Measurements from ENCODE around the gene ACIN1.

Gene ACIN1

DNA sequence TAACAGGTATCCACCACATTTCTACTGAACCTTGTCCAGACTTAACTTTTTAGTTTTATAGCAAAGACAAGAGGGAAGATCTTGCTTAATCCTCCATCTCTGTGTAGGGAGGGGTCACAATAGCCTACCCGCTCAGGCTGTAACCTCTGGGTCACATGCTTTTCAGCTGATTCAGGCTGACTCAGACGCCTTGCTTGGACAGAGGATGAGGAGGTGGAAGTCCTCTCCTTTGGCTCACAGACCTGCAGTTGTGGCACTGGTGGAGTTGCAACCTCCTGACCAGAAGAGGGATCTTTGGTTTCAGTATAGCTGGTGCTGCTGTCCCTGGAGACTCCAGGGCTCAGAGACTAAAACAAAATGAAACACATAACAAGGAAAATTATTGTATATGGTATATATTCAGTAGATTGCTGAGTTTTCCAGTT, 16.2 kb downstream of the ACIN1 start:
- no peak overlapping the region for H4K91ac ChIP-seq (ENCODE audit: low read length)
- peak overlapping the region; percentile 87 for H3K9ac ChIP-seq (ENCODE audit: low read length)
- peaks cover 27 to 95% of the 10 kb centered on the region in 2 experiments for H3K36me3 ChIP-seq (ENCODE audit: control insufficient read depth in 1 of 2, insufficient read depth in 2 of 2, low read depth in 1 of 2, low read length in 2 of 2)
- H3K4ac ChIP-seq (ENCODE audit: low read depth in 1 of 2, low read length in 2 of 2), result no peak overlapping the region
- no peak overlapping the region for H2AFZ ChIP-seq (ENCODE audit: low read depth, low read length)
- no peaks in the 10 kb centered on the region for H3K27me3 ChIP-seq (ENCODE audit: control insufficient read depth in 1 of 2, insufficient read depth in 1 of 2, low read length in 2 of 2)
- H3K18ac ChIP-seq (ENCODE audit: low read depth in 1 of 2, low read length in 2 of 2), result no peak overlapping the region
- H3K4me3 ChIP-seq (ENCODE audit: insufficient read depth in 1 of 2, low read depth in 1 of 2, low read length in 2 of 2), result peak overlapping the region in 1 of 2 experiments; percentile 48
- no peak overlapping the region for H3K14ac ChIP-seq (ENCODE audit: low read length in 2 of 2)
- DNase-seq, result peak; percentile 97
- no peak overlapping the region for H4K8ac ChIP-seq (ENCODE audit: low read length)
- WGBS, result 1% methylated on average over 2 of the region's 2 CpGs
- no peaks in the 10 kb centered on the region for H3K9me3 ChIP-seq (ENCODE audit: control insufficient read depth, low read length)
- H2BK15ac ChIP-seq (ENCODE audit: low read depth, poor library complexity, severe bottlenecking), result no peak overlapping the region
- no peak overlapping the region for H2BK120ac ChIP-seq (ENCODE audit: low read depth, low read length)
- H3K4me2 ChIP-seq (ENCODE audit: low read length, poor library complexity, severe bottlenecking), result no peak overlapping the region
- peak overlapping the region; percentile 79 for H2BK5ac ChIP-seq (ENCODE audit: low read depth, low read length, poor library complexity, severe bottlenecking)
- no peak overlapping the region for H2BK12ac ChIP-seq (ENCODE audit: low read length in 2 of 2)
- H2AK5ac ChIP-seq (ENCODE audit: low read length, severe bottlenecking), result no peak overlapping the region
- peaks cover 9% of the 10 kb centered on the region for H3K4me1 ChIP-seq (ENCODE audit: control insufficient read depth, insufficient read depth, low read depth, low read length)
- peaks cover 13% of the 10 kb centered on the region for H3K79me1 ChIP-seq (replicated peaks; ENCODE audit: low read length, poor library complexity, severe bottlenecking)
- H3K23ac ChIP-seq (ENCODE audit: low read length in 2 of 2), result no peak overlapping the region
- peak overlapping the region; percentile 83 for H3K27ac ChIP-seq (ENCODE audit: low read length, poor library complexity, severe bottlenecking)

DNA sequence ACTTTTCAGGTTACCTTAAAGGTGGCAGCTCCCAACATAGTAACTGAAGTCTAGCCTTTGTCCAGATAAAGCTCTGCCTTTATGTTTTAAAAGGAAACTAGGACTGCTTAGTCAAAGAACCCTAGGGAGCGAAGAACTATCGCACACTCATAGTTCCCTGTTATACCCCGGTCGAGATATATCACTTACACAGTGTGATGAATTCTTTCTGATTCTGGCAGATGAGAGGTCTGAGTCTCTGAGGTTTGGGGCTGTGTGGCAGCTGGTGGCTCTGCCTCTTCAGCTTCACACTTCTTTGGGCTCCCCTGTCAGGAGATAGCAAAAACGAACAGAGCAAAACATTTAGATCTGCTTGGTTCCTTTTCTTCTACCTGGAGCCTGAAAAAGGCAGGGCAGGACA, 17.0 kb downstream of the ACIN1 start:
- DNase-seq, result no peak
- Histone ChIP-seq H4K91ac (ENCODE audit: low read length) (no peak overlapping the region), H2AFZ (ENCODE audit: low read depth, low read length) (no peak overlapping the region), H2BK5ac (ENCODE audit: low read depth, low read length, poor library complexity, severe bottlenecking) (no peak overlapping the region), H3K14ac (ENCODE audit: low read length in 2 of 2) (peak overlapping the region in 1 of 2 experiments; percentile 11), H2BK12ac (ENCODE audit: low read length in 2 of 2) (peak overlapping the region in 1 of 2 experiments; percentile 21), H3K4me3 (ENCODE audit: insufficient read depth in 1 of 2, low read depth in 1 of 2, low read length in 2 of 2) (peak overlapping the region in 1 of 2 experiments; percentile 48), H3K27ac (ENCODE audit: low read length, poor library complexity, severe bottlenecking) (peak overlapping the region; percentile 83), H4K8ac (ENCODE audit: low read length) (no peak overlapping the region), H3K27me3 (ENCODE audit: control insufficient read depth in 1 of 2, insufficient read depth in 1 of 2, low read length in 2 of 2) (no peaks in the 10 kb centered on the region), H3K9ac (ENCODE audit: low read length) (peak overlapping the region; percentile 87), H3K18ac (ENCODE audit: low read depth in 1 of 2, low read length in 2 of 2) (peak overlapping the region; percentile 10 to 40), H3K4me1 (ENCODE audit: control insufficient read depth, insufficient read depth, low read depth, low read length) (peaks cover 9% of the 10 kb centered on the region), H3K23ac (ENCODE audit: low read length in 2 of 2) (no peak overlapping the region), H2BK120ac (ENCODE audit: low read depth, low read length) (no peak overlapping the region), H3K9me3 (ENCODE audit: control insufficient read depth, low read length) (no peaks in the 10 kb centered on the region), H3K79me1 (replicated peaks; ENCODE audit: low read length, poor library complexity, severe bottlenecking) (peaks cover 14% of the 10 kb centered on the region), H3K4me2 (ENCODE audit: low read length, poor library complexity, severe bottlenecking) (no peak overlapping the region), H2AK5ac (ENCODE audit: low read length, severe bottlenecking) (peak overlapping the region; percentile 3), H3K36me3 (ENCODE audit: control insufficient read depth in 1 of 2, insufficient read depth in 2 of 2, low read depth in 1 of 2, low read length in 2 of 2) (peaks cover 32 to 94% of the 10 kb centered on the region in 2 experiments), H2BK15ac (ENCODE audit: low read depth, poor library complexity, severe bottlenecking) (no peak overlapping the region), H3K4ac (ENCODE audit: low read depth in 1 of 2, low read length in 2 of 2) (peak overlapping the region in 1 of 2 experiments; percentile 76)
- WGBS, result 80% methylated on average over 3 of the region's 5 CpGs

DNA sequence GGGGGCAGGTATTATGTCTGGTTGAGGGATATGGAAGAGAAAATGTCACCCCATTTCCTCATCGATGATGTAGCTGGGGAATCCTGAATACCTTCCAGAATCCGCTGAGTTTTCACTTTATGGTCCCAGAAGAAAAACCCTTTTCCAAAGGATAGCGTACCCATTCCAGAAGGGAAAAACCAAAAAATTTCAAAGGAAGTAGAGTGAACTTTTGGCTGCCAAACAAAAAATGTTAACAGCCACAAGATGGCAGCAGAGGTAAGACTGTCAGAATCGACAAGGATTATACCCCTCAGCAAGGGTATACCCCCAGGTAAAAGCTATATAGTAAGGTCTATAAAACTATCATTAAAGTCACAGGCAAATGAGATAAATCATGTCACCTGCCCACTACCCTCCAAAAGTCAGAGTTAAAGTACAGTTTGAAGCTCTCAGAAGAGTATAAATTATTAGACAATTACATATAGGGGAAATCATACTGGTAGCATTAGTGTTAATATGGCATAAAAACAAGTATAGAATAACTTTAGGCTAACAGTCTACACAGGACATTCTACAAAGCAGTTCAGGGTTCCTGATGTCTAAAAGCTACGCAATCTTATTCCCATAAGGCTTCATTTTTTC, 18.0 kb downstream of the ACIN1 start:
- no peak overlapping the region for H3K18ac ChIP-seq (ENCODE audit: low read depth in 1 of 2, low read length in 2 of 2)
- no peak overlapping the region for H4K8ac ChIP-seq (ENCODE audit: low read length)
- no peak overlapping the region for H2BK15ac ChIP-seq (ENCODE audit: low read depth, poor library complexity, severe bottlenecking)
- H3K4me3 ChIP-seq (ENCODE audit: insufficient read depth in 1 of 2, low read depth in 1 of 2, low read length in 2 of 2), result no peak overlapping the region
- no peak overlapping the region for H2AFZ ChIP-seq (ENCODE audit: low read depth, low read length)
- WGBS, result 94% methylated on average over 4 of the region's 5 CpGs
- H3K4me1 ChIP-seq (ENCODE audit: control insufficient read depth, insufficient read depth, low read depth, low read length), result peaks cover 10% of the 10 kb centered on the region
- no peak overlapping the region for H3K4ac ChIP-seq (ENCODE audit: low read depth in 1 of 2, low read length in 2 of 2)
- no peak overlapping the region for H3K14ac ChIP-seq (ENCODE audit: low read length in 2 of 2)
- H3K79me1 ChIP-seq (replicated peaks; ENCODE audit: low read length, poor library complexity, severe bottlenecking), result peaks cover 12% of the 10 kb centered on the region
- no peak overlapping the region for H3K27ac ChIP-seq (ENCODE audit: low read length, poor library complexity, severe bottlenecking)
- no peak overlapping the region for H2BK5ac ChIP-seq (ENCODE audit: low read depth, low read length, poor library complexity, severe bottlenecking)
- DNase-seq, result peak; percentile 58
- peak overlapping the region; percentile 87 for H3K9ac ChIP-seq (ENCODE audit: low read length)
- no peak overlapping the region for H2AK5ac ChIP-seq (ENCODE audit: low read length, severe bottlenecking)
- H2BK12ac ChIP-seq (ENCODE audit: low read length in 2 of 2), result no peak overlapping the region
- no peaks in the 10 kb centered on the region for H3K9me3 ChIP-seq (ENCODE audit: control insufficient read depth, low read length)
- H3K36me3 ChIP-seq (ENCODE audit: control insufficient read depth in 1 of 2, insufficient read depth in 2 of 2, low read depth in 1 of 2, low read length in 2 of 2), result peaks cover 26 to 94% of the 10 kb centered on the region in 2 experiments
- H3K4me2 ChIP-seq (ENCODE audit: low read length, poor library complexity, severe bottlenecking), result no peak overlapping the region
- no peak overlapping the region for H3K23ac ChIP-seq (ENCODE audit: low read length in 2 of 2)
- H4K91ac ChIP-seq (ENCODE audit: low read length), result no peak overlapping the region
- H2BK120ac ChIP-seq (ENCODE audit: low read depth, low read length), result peak overlapping the region; percentile 64
- H3K27me3 ChIP-seq (ENCODE audit: control insufficient read depth in 1 of 2, insufficient read depth in 1 of 2, low read length in 2 of 2), result no peaks in the 10 kb centered on the region

DNA sequence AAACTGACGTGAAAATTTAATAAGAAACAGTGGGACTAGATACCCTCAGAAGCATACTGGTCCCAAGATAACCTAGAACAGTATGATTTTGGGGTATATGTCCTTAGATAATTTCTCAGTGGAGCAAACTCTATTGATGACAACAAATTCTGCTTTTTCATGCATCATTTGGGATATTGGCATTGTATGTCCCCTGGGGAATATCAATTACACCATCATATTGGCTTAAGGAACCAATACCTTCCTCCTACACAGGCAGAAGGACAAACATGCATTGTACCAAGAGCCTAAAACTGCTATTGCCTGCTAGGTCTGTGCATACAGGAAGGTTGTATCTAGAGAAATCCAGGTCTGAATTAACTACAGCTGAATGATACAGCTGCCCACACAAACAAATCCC, 20.0 kb downstream of the ACIN1 start:
- H3K36me3 ChIP-seq (ENCODE audit: control insufficient read depth in 1 of 2, insufficient read depth in 2 of 2, low read depth in 1 of 2, low read length in 2 of 2), result peaks cover 21 to 78% of the 10 kb centered on the region in 2 experiments
- no peak overlapping the region for H2AK5ac ChIP-seq (ENCODE audit: low read length, severe bottlenecking)
- H2AFZ ChIP-seq (ENCODE audit: low read depth, low read length), result no peak overlapping the region
- DNase-seq, result no peak
- no peak overlapping the region for H2BK120ac ChIP-seq (ENCODE audit: low read depth, low read length)
- no peak overlapping the region for H4K91ac ChIP-seq (ENCODE audit: low read length)
- peaks cover 11% of the 10 kb centered on the region for H3K4me1 ChIP-seq (ENCODE audit: control insufficient read depth, insufficient read depth, low read depth, low read length)
- no peak overlapping the region for H3K4me2 ChIP-seq (ENCODE audit: low read length, poor library complexity, severe bottlenecking)
- no peak overlapping the region for H3K14ac ChIP-seq (ENCODE audit: low read length in 2 of 2)
- H3K23ac ChIP-seq (ENCODE audit: low read length in 2 of 2), result no peak overlapping the region
- H3K9ac ChIP-seq (ENCODE audit: low read length), result peak overlapping the region; percentile 50
- no peak overlapping the region for H3K4me3 ChIP-seq (ENCODE audit: insufficient read depth in 1 of 2, low read depth in 1 of 2, low read length in 2 of 2)
- H4K8ac ChIP-seq (ENCODE audit: low read length), result no peak overlapping the region
- no peak overlapping the region for H2BK12ac ChIP-seq (ENCODE audit: low read length in 2 of 2)
- no peaks in the 10 kb centered on the region for H3K9me3 ChIP-seq (ENCODE audit: control insufficient read depth, low read length)
- H3K4ac ChIP-seq (ENCODE audit: low read depth in 1 of 2, low read length in 2 of 2), result no peak overlapping the region
- peaks cover 12% of the 10 kb centered on the region for H3K79me1 ChIP-seq (replicated peaks; ENCODE audit: low read length, poor library complexity, severe bottlenecking)
- no peak overlapping the region for H3K18ac ChIP-seq (ENCODE audit: low read depth in 1 of 2, low read length in 2 of 2)
- H2BK15ac ChIP-seq (ENCODE audit: low read depth, poor library complexity, severe bottlenecking), result no peak overlapping the region
- H3K27me3 ChIP-seq (ENCODE audit: control insufficient read depth in 1 of 2, insufficient read depth in 1 of 2, low read length in 2 of 2), result no peaks in the 10 kb centered on the region
- WGBS, result 100% methylated on average over 1 of the region's 1 CpG
- no peak overlapping the region for H2BK5ac ChIP-seq (ENCODE audit: low read depth, low read length, poor library complexity, severe bottlenecking)
- H3K27ac ChIP-seq (ENCODE audit: low read length, poor library complexity, severe bottlenecking), result no peak overlapping the region
